Measurements from ENCODE around the gene CELSR2.

- TF ChIP-seq CTCF (IDR thresholded peaks at IDR 0.05; ENCODE audit: low read depth, low read length, poor library complexity, severe bottlenecking) (no peak), EZH2phosphoT487 (IDR thresholded peaks at IDR 0.05; ENCODE audit: borderline replicate concordance, low read length) (no peak)
These were observed 11.0 kb upstream of the CELSR2 start for GRCh38 chr1:109238382-109238781.
